Mammary epithelial cell (primary cell): ENCODE results near the gene ADCY9.

Source experiments
- CTCF ChIP-seq, 2 donors: IDR thresholded peaks in 1 of 2; conservative IDR thresholded peaks in 1 of 2; 2 replicates each; pipeline ENCODE4 v1.5.1; 2011 to 2012; ENCODE audit warnings: inconsistent platforms in 2 of 2, low read length in 2 of 2, mild to moderate bottlenecking in 2 of 2, control low read depth in 1 of 2, low read depth in 1 of 2; ENCODE audit not compliant: insufficient read depth in 1 of 2; ENCODE audit errors: extremely low read depth in 1 of 2
- EZH2 ChIP-seq: IDR thresholded peaks from 2 replicates; pipeline ENCODE4 v1.6.1; 2012; ENCODE audit warnings: low read length, inconsistent platforms, borderline replicate concordance

GRCh38 chr16:3988011-3988410 is 128.2 kb downstream of the ADCY9 start:
- TF ChIP-seq EZH2: no peak
- no peak for TF ChIP-seq CTCF (conservative IDR thresholded peaks at IDR 0.05 in 1 of 2, IDR thresholded peaks at IDR 0.05 in 1 of 2; ENCODE audit: extremely low read depth in 1 of 2, insufficient read depth in 1 of 2, low read depth in 1 of 2, low read length in 2 of 2)
